Osteocyte (in vitro differentiated cells): ENCODE measurements around the gene TCTA. TPM values are rescaled to one million over a fixed set of nuclear protein-coding genes. Genes with fewer than 3 reads are reported as not detected.

Experiments used
- DNase-seq: peaks from one replicate; pipeline ENCODE4 v3.0.0; 2021; ENCODE audit warnings: mixed read lengths; ENCODE audit not compliant: unreplicated experiment; ENCODE audit errors: extremely low spot score
- H3K27ac Mint-ChIP-seq: one replicate; pipeline ENCODE4 v1.8.0; 2021; ENCODE audit warnings: mild to moderate bottlenecking, mixed read lengths; ENCODE audit not compliant: unreplicated experiment
- H3K27me3 Mint-ChIP-seq: one replicate; pipeline ENCODE4 v1.8.0; 2021; ENCODE audit warnings: mixed read lengths; ENCODE audit not compliant: unreplicated experiment
- H3K36me3 Mint-ChIP-seq: one replicate; pipeline ENCODE4 v1.8.0; 2021; ENCODE audit warnings: mixed read lengths; ENCODE audit not compliant: unreplicated experiment
- H3K4me1 Mint-ChIP-seq: one replicate; pipeline ENCODE4 v1.8.0; 2021; ENCODE audit warnings: mixed read lengths; ENCODE audit not compliant: unreplicated experiment
- H3K4me3 Mint-ChIP-seq: one replicate; pipeline ENCODE4 v1.8.0; 2021; ENCODE audit warnings: mild to moderate bottlenecking, moderate library complexity, mixed read lengths; ENCODE audit not compliant: unreplicated experiment
- H3K9me3 Mint-ChIP-seq: one replicate; pipeline ENCODE4 v1.8.0; 2021; ENCODE audit warnings: mixed read lengths; ENCODE audit not compliant: unreplicated experiment
- CTCF ChIP-seq: fragments of 200-600 bp; sonication (generic); IDR thresholded peaks from 2 replicates; pipeline ENCODE4 v1.5.0; 2021; ENCODE audit warnings: antibody characterized with exemption, mild to moderate bottlenecking, moderate library complexity
- total RNA-seq: library from RNA; stranded (reverse); gene quantifications from 2 replicates; pipeline ENCODE4 v1.2.1, GENCODE V29; 2021

The TCTA gene
- total RNA-seq, 1 donor from 2014 or later: 34.7 TPM

- Mint-ChIP-seq H3K27me3 (no peaks in the 10 kb centered on the region), H3K36me3 (peaks cover 10% of the 10 kb centered on the region)
- TF ChIP-seq CTCF: no peak
Measured at GRCh38 chr3:49416867-49417266, 4.6 kb downstream of the TCTA start.

GRCh38 chr3:49417516-49418120 is 5.4 kb downstream of the TCTA start:
- H3K9me3 Mint-ChIP-seq: no peaks in the 10 kb centered on the region
- H3K27ac Mint-ChIP-seq: peak overlapping the region; percentile 57
- H3K36me3 Mint-ChIP-seq: peaks cover 10% of the 10 kb centered on the region
- no peak for DNase-seq
- no peak for TF ChIP-seq CTCF
- no peak overlapping the region for H3K4me3 Mint-ChIP-seq
- peaks cover 19% of the 10 kb centered on the region for H3K4me1 Mint-ChIP-seq
- H3K27me3 Mint-ChIP-seq: no peaks in the 10 kb centered on the region

More at GRCh38 chr3:49416867-49417266, 4.6 kb downstream of the TCTA start:
- Mint-ChIP-seq H3K27ac (peak overlapping the region; percentile 63), H3K4me1 (peaks cover 22% of the 10 kb centered on the region), H3K9me3 (no peaks in the 10 kb centered on the region), H3K4me3 (no peak overlapping the region)
- no peak for DNase-seq

- no peak overlapping the region for H3K4me3 Mint-ChIP-seq
- DNase-seq: no peak
- peaks cover 14% of the 10 kb centered on the region for H3K36me3 Mint-ChIP-seq
- no peak overlapping the region for H3K27ac Mint-ChIP-seq
- no peaks in the 10 kb centered on the region for H3K9me3 Mint-ChIP-seq
- no peaks in the 10 kb centered on the region for H3K27me3 Mint-ChIP-seq
- peaks cover 5% of the 10 kb centered on the region for H3K4me1 Mint-ChIP-seq
- no peak for TF ChIP-seq CTCF
Measured at GRCh38 chr3:49421890-49422378, 9.7 kb downstream of the TCTA start.

- H3K4me1 Mint-ChIP-seq: peaks cover 5% of the 10 kb centered on the region
- no peak within 1 kb of the TSS for H3K27ac Mint-ChIP-seq
- H3K36me3 Mint-ChIP-seq: peaks cover 14% of the 10 kb centered on the region
- TF ChIP-seq CTCF: no peak
- H3K27me3 Mint-ChIP-seq: no peaks in the 10 kb centered on the region
- H3K9me3 Mint-ChIP-seq: no peaks in the 10 kb centered on the region
- H3K4me3 Mint-ChIP-seq: no peak within 1 kb of the TSS
- DNase-seq: no peak
Measured at GRCh38 chr3:49422379-49423248, 10.4 kb downstream of the TCTA start, which contains the start of gene AMT. AMT (minus strand) TSS chr3:49422473; CDS start chr3:49422450, 23 bp downstream.

GRCh38 chr3:49424816-49425215 is 12.6 kb downstream of the TCTA start:
- Mint-ChIP-seq H3K4me3 (no peak overlapping the region), H3K27me3 (no peaks in the 10 kb centered on the region), H3K9me3 (no peaks in the 10 kb centered on the region), H3K27ac (no peak overlapping the region), H3K36me3 (peaks cover 10% of the 10 kb centered on the region), H3K4me1 (peaks cover 20% of the 10 kb centered on the region)
- TF ChIP-seq CTCF: no peak
- no peak for DNase-seq
